HUES6 (cell line): ENCODE data around the gene ASIC1.
A peak's percentile ranks its signal among the peaks of the same experiment; 100 is the strongest.
"Not testable (repeated sequence)": the region's sequence is repeated elsewhere in the genome, so short reads cannot be mapped to it uniquely, and the experiment has no call there.

Source experiments
- H3K27ac ChIP-seq: 2 replicates; pipeline ENCODE4 v1.7.0; 2013; ENCODE audit warnings: low read depth, mild to moderate bottlenecking, low read length, inconsistent platforms
- H3K27me3 ChIP-seq: 2 replicates; pipeline ENCODE4 v1.6.1; 2013; ENCODE audit warnings: low read length; ENCODE audit not compliant: control insufficient read depth, insufficient read depth
- H3K36me3 ChIP-seq: 2 replicates; pipeline ENCODE4 v1.6.1; 2013; ENCODE audit warnings: low read length; ENCODE audit not compliant: control insufficient read depth, insufficient read depth
- H3K4me1 ChIP-seq: 2 replicates; pipeline ENCODE4 v1.6.1; 2013; ENCODE audit warnings: low read length; ENCODE audit not compliant: control insufficient read depth, insufficient read depth
- H3K4me3 ChIP-seq: 2 replicates; pipeline ENCODE4 v1.5.1; 2013; ENCODE audit warnings: low read depth, low read length
- H3K9ac ChIP-seq: one replicate; pipeline ENCODE4 v1.6.1; 2013; ENCODE audit warnings: mild to moderate bottlenecking, low read length
- H3K9me3 ChIP-seq: 2 replicates; pipeline ENCODE4 v1.6.1; 2013; ENCODE audit warnings: low read depth, low read length; ENCODE audit not compliant: control insufficient read depth, insufficient read depth

ASIC1 gene

DNA sequence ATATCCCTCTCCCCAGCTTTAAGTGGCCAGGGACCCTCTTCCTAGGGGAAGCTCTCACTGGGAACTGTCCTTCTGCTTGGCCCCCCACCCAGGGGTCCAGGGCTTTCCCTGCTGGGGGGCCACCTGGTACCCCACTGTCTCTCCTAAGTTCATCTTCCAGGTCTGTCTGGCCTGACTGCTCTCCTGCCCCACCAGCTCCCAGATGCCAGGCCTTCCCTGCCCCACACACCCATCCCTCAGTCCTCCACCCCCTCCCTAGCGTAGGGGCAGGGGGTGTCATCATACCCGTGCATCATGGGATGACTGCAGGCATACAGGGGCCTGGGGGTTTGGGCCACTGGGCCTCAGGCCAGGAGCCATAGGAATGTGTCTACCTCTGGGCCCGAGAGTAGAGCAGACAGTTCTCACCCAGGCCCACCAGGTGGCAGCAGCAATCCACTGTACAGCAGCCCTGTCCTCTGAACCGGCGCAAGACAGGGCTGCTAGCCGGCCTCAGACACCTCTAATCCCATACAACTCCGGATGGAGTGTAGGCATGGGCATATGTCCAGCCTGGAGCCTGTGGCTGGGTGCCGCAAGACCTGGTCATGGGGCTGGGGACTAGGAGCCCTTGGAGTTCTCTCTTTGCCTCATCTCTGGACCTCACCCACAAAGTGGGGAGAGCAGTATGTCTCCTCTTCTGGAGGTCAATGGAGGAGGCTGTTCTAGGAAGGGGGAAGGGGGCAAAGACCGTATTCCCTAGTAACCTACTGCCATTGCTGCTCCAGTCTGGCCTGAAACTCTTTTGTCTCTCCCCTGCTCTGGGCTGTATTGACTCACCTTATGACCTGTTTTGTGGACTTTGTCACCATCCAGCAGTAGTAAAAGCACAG is 17.8 kb downstream of the ASIC1 start:
- H3K4me1 ChIP-seq, result peaks cover 26% of the 10 kb centered on the region
- H3K9ac ChIP-seq, result no peak overlapping the region
- H3K4me3 ChIP-seq, result no peak overlapping the region
- peaks cover 8% of the 10 kb centered on the region for H3K27me3 ChIP-seq
- H3K9me3 ChIP-seq, result no peaks in the 10 kb centered on the region
- no peaks in the 10 kb centered on the region for H3K36me3 ChIP-seq
- H3K27ac ChIP-seq, result no peak overlapping the region

GRCh38 chr12:50075808-50076170 is 18.4 kb downstream of the ASIC1 start:
- Histone ChIP-seq H3K4me1 (peaks cover 23% of the 10 kb centered on the region), H3K9me3 (no peaks in the 10 kb centered on the region), H3K9ac (no peak overlapping the region), H3K27ac (no peak overlapping the region), H3K27me3 (peaks cover 14% of the 10 kb centered on the region), H3K4me3 (no peak overlapping the region), H3K36me3 (no peaks in the 10 kb centered on the region)

DNA sequence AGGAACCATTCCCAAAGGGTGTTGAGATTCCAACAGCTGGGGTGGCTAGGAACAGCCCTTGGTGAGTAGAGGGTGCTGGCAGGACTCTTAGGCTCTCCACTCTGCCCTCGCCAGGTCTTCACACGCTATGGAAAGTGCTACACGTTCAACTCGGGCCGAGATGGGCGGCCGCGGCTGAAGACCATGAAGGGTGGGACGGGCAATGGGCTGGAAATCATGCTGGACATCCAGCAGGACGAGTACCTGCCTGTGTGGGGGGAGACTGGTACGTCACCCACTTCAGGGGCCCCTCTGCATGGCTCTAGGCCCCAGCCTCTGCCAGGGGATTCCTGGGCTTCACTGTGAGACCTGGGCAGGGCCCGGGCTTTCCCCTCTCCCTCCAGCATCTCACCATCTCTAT is 19.7 kb downstream of the ASIC1 start:
- Histone ChIP-seq H3K9me3 (no peaks in the 10 kb centered on the region), H3K36me3 (no peaks in the 10 kb centered on the region), H3K4me3 (no peak overlapping the region), H3K4me1 (peaks cover 20% of the 10 kb centered on the region), H3K27me3 (peaks cover 27% of the 10 kb centered on the region), H3K27ac (no peak overlapping the region), H3K9ac (no peak overlapping the region)

DNA sequence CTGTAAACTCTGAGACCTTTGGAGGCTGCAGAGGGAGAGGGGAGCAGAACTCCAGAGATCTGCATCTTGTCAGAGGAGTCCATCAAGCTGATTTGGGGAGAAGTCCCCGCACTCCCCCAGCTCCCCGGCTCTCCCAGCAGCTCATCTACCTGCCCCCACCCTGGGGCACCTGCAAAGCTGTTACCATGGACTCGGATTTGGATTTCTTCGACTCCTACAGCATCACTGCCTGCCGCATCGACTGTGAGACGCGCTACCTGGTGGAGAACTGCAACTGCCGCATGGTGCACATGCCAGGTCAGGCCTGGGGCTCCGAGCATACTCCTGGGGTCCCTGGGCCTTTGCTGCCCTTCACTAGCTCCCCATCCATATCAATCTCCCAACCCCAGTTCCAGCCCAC is 20.9 kb downstream of the ASIC1 start:
- Histone ChIP-seq H3K9me3 (no peaks in the 10 kb centered on the region), H3K27ac (no peak overlapping the region), H3K36me3 (no peaks in the 10 kb centered on the region), H3K4me3 (no peak overlapping the region), H3K4me1 (peaks cover 11% of the 10 kb centered on the region; the same call in 1 of the 2 replicates), H3K27me3 (peaks cover 33% of the 10 kb centered on the region), H3K9ac (no peak overlapping the region)

- Histone ChIP-seq H3K9ac (no peak overlapping the region), H3K27ac (no peak overlapping the region), H3K4me1 (peaks cover 10% of the 10 kb centered on the region; the same call in 1 of the 2 replicates), H3K27me3 (peaks cover 33% of the 10 kb centered on the region), H3K36me3 (no peaks in the 10 kb centered on the region), H3K9me3 (no peaks in the 10 kb centered on the region), H3K4me3 (no peak overlapping the region)
These were observed 22.4 kb downstream of the ASIC1 start for GRCh38 chr12:50079771-50080170.

- Histone ChIP-seq H3K36me3 (no peaks in the 10 kb centered on the region; the same call in 1 of the 2 replicates), H3K27me3 (peaks cover 33% of the 10 kb centered on the region), H3K4me3 (no peak overlapping the region), H3K9ac (no peak overlapping the region), H3K9me3 (no peaks in the 10 kb centered on the region), H3K4me1 (peaks cover 7% of the 10 kb centered on the region; the same call in 1 of the 2 replicates), H3K27ac (no peak overlapping the region)
These were observed 23.9 kb downstream of the ASIC1 start for GRCh38 chr12:50081096-50081808.

DNA sequence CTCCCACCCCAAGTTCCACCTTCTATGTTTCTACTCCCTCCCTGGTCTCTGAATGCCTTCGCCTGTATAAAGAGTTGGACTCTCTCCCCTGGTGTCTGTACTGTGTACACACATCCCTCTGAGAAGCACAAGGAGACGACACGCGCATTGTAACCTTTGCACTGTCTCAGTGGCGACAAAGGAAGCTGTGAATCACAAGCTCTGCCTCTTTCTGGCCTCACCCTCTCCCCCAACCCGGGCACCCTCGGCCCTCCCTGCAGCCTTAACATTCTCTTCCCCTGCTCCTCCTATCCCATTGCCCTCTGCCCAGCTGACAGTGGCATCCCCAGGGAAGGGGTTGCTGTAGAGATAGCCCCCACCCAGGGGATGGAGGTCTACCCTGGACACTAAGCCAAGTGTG is 25.2 kb downstream of the ASIC1 start:
- Histone ChIP-seq H3K4me3 (no peak overlapping the region), H3K9me3 (no peaks in the 10 kb centered on the region), H3K4me1 (peaks cover 7% of the 10 kb centered on the region; the same call in 1 of the 2 replicates), H3K9ac (no peak overlapping the region), H3K27me3 (peaks cover 33% of the 10 kb centered on the region), H3K27ac (no peak overlapping the region), H3K36me3 (peaks cover 13% of the 10 kb centered on the region)

GRCh38 chr12:50083301-50083700 is 25.9 kb downstream of the ASIC1 start:
- Histone ChIP-seq H3K9ac (no peak overlapping the region), H3K27me3 (peaks cover 33% of the 10 kb centered on the region), H3K36me3 (peaks cover 20% of the 10 kb centered on the region), H3K4me1 (peaks cover 7% of the 10 kb centered on the region; the same call in 1 of the 2 replicates), H3K4me3 (no peak overlapping the region), H3K27ac (no peak overlapping the region), H3K9me3 (no peaks in the 10 kb centered on the region)

- H3K27ac ChIP-seq, H3K9me3 ChIP-seq, H3K4me1 ChIP-seq: not testable (repeated sequence)
- Histone ChIP-seq H3K27me3 (peaks cover 33% of the 10 kb centered on the region), H3K9ac (peak overlapping the region; percentile 72), H3K36me3 (peaks cover 31% of the 10 kb centered on the region), H3K4me3 (peak overlapping the region; percentile 70)
These were observed 27.0 kb downstream of the ASIC1 start for GRCh38 chr12:50084409-50084774.

- peaks cover 37% of the 10 kb centered on the region for H3K36me3 ChIP-seq
- peak within 1 kb of the TSS; percentile 70 for H3K4me3 ChIP-seq
- peaks cover 27% of the 10 kb centered on the region for H3K27me3 ChIP-seq
- no peaks in the 10 kb centered on the region for H3K9me3 ChIP-seq
- peak within 1 kb of the TSS; percentile 72 for H3K9ac ChIP-seq
- H3K4me1 ChIP-seq, result peaks cover 7% of the 10 kb centered on the region; the same call in 1 of the 2 replicates
- peak within 1 kb of the TSS; percentile 72; the same call in 1 of the 2 replicates for H3K27ac ChIP-seq
These were observed 27.6 kb downstream of the ASIC1 start, which contains the start of gene SMARCD1 for GRCh38 chr12:50084775-50085614. Gene SMARCD1 (plus strand): TSS chr12:50085342. CDS start chr12:50085370, 28 bp downstream.
